Endothelial cell (in vitro differentiated cells): ENCODE data around the gene LRRC32. TPM values are rescaled to one million over a fixed set of nuclear protein-coding genes. Genes with fewer than 3 reads are reported as not detected.

ENCODE experiments used
- DNase-seq: peaks from one replicate; pipeline ENCODE4 v3.0.0; 2021; ENCODE audit warnings: low spot score
- H3K27ac Mint-ChIP-seq: one replicate; pipeline ENCODE4 v1.8.0; 2021; ENCODE audit warnings: mixed read lengths, inconsistent platforms; ENCODE audit not compliant: unreplicated experiment
- H3K27me3 Mint-ChIP-seq: one replicate; pipeline ENCODE4 v1.8.0; 2021; ENCODE audit warnings: mild to moderate bottlenecking, moderate library complexity, mixed read lengths, inconsistent platforms; ENCODE audit not compliant: unreplicated experiment
- H3K36me3 Mint-ChIP-seq: one replicate; pipeline ENCODE4 v1.8.0; 2021; ENCODE audit warnings: mild to moderate bottlenecking, low read depth, mixed read lengths, inconsistent platforms; ENCODE audit not compliant: unreplicated experiment
- H3K4me1 Mint-ChIP-seq: one replicate; pipeline ENCODE4 v1.8.0; 2021; ENCODE audit warnings: mild to moderate bottlenecking, mixed read lengths, inconsistent platforms; ENCODE audit not compliant: unreplicated experiment
- H3K4me3 Mint-ChIP-seq: one replicate; pipeline ENCODE4 v1.8.0; 2021; ENCODE audit warnings: mild to moderate bottlenecking, mixed read lengths, inconsistent platforms; ENCODE audit not compliant: unreplicated experiment
- H3K9me3 Mint-ChIP-seq: one replicate; pipeline ENCODE4 v1.8.0; 2021; ENCODE audit warnings: mixed read lengths, inconsistent platforms; ENCODE audit not compliant: unreplicated experiment
- total RNA-seq: library from RNA; stranded (reverse); fragmentation: NEBNext Ultra II Directional; extraction: Animal tissue kit (Norgen Biotek cat#: 25700); gene quantifications from one replicate; pipeline ENCODE4 v1.2.1, GENCODE V29; 2021; ENCODE audit not compliant: unreplicated experiment
- TF ChIP-seq, protein P1 (sequence below): fragments of 200-600 bp; sonication (generic); IDR thresholded peaks from one replicate; pipeline ENCODE4 v1.5.0; 2021; ENCODE audit warnings: antibody characterized with exemption; ENCODE audit not compliant: unreplicated experiment

Gene LRRC32
- total RNA-seq, 1 donor from 2014 or later, result 22.0 TPM

DNA sequence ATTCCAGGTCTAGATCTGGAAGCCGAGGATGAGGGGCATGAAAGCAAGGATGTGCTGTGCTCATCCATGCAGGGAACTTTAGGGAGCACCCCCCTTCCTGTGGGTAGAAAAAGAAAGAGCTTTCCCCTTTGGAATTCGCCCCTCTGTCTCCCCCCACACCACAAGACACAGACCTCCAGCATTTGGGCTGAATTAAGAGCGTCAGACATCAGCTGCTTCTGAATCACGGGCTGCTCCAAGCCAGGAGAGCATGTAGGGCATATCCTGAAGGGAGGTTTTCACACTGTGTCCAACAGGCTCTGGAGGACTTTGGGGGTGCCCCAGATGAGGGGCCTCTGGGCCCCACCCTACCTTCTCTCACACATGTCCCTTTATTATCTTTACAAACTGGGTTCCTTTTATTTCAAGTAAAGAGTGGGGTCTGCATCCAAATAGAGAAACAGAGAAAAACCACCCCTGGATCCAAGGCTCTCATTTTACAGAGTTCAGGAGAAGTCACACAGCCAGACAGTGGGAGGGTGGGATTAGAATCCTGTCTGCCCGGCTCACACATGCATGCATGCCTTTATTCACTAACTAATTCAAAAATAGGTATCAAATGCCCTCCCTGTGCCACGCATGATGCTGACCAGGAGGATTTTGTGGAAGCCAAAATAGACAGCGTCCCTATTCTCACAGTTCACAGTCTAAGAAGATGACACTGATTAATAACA is 52.8 kb downstream of the LRRC32 start:
- H3K4me1 Mint-ChIP-seq, result peaks cover 2% of the 10 kb centered on the region
- no peaks in the 10 kb centered on the region for H3K9me3 Mint-ChIP-seq
- no peak overlapping the region for H3K4me3 Mint-ChIP-seq
- H3K36me3 Mint-ChIP-seq, result peaks cover 3% of the 10 kb centered on the region
- no peak for DNase-seq
- TF ChIP-seq, protein P1, sequence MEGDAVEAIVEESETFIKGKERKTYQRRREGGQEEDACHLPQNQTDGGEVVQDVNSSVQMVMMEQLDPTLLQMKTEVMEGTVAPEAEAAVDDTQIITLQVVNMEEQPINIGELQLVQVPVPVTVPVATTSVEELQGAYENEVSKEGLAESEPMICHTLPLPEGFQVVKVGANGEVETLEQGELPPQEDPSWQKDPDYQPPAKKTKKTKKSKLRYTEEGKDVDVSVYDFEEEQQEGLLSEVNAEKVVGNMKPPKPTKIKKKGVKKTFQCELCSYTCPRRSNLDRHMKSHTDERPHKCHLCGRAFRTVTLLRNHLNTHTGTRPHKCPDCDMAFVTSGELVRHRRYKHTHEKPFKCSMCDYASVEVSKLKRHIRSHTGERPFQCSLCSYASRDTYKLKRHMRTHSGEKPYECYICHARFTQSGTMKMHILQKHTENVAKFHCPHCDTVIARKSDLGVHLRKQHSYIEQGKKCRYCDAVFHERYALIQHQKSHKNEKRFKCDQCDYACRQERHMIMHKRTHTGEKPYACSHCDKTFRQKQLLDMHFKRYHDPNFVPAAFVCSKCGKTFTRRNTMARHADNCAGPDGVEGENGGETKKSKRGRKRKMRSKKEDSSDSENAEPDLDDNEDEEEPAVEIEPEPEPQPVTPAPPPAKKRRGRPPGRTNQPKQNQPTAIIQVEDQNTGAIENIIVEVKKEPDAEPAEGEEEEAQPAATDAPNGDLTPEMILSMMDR, result no peak
- peaks cover 7% of the 10 kb centered on the region for H3K27me3 Mint-ChIP-seq
- no peak overlapping the region for H3K27ac Mint-ChIP-seq

DNA sequence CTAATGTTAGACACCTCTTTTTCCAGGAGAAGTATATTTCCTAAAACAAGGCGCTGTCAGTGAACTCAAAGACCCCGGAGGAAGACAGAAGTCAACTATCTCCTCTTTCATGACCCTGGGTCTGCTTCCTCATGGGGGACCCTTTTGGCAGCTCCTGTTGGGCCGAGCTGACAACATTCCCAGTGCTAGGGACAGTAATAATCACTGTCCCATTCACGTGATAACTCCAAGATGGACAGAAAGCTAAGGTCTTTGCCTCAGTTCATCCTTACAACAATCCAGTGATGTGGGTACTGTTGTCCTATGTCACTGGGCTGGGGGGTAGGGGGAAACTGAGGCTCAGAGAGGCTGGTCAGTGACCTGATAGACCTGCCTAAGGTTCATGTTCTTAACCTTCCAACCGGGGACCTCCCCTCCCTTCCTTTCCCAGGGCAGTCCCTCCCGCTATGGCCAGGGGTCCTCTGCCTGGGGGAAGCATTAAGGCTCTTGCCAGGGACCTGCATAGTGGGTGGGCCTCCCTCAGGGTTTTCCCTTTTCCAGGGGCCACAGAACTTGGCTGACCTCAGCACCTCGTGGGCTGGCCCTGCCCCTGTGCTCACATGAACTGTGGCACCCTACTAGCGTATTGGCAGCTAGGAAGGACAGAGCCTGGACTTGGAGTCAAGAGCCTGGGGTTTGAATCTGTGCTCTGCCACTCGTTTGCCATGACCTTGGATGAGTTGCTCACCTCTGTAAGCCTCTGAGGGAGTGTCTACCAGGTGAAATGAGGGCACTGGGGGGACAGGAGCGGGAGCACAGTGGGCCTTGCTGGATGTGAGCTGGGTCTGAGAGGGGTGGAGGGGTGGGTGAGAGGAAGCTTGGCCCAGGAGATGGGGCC is 53.6 kb downstream of the LRRC32 start:
- TF ChIP-seq, protein P1, result no peak
- Mint-ChIP-seq H3K27me3 (peaks cover 4% of the 10 kb centered on the region), H3K27ac (no peak overlapping the region), H3K4me3 (no peak overlapping the region), H3K9me3 (no peaks in the 10 kb centered on the region), H3K36me3 (peaks cover 3% of the 10 kb centered on the region), H3K4me1 (peaks cover 2% of the 10 kb centered on the region)
- DNase-seq, result no peak

DNA sequence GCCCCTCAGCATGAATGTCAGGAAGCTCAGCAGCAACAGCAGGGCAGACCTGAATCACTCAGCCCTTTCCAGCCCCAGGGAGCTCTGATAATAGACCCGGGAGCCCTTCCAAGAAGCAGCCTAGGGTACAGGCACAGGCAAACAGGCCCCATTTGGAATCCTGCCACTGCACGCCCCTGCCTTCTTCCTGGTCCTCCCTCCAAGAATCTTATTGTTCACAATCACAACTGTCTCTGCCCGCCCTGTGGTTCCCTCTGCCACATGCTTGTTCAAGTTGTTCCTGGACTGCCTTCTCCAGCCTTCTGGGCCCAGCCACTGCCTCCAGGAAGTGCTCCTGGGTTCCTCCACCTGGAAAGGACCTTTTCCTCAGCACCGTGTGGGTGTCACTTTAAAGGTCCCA is 54.6 kb downstream of the LRRC32 start:
- H3K27me3 Mint-ChIP-seq, result peaks cover 4% of the 10 kb centered on the region
- H3K36me3 Mint-ChIP-seq, result peaks cover 3% of the 10 kb centered on the region
- no peak overlapping the region for H3K4me3 Mint-ChIP-seq
- DNase-seq, result no peak
- H3K27ac Mint-ChIP-seq, result no peak overlapping the region
- TF ChIP-seq, protein P1, result no peak
- no peaks in the 10 kb centered on the region for H3K9me3 Mint-ChIP-seq
- peaks cover 7% of the 10 kb centered on the region for H3K4me1 Mint-ChIP-seq

DNA sequence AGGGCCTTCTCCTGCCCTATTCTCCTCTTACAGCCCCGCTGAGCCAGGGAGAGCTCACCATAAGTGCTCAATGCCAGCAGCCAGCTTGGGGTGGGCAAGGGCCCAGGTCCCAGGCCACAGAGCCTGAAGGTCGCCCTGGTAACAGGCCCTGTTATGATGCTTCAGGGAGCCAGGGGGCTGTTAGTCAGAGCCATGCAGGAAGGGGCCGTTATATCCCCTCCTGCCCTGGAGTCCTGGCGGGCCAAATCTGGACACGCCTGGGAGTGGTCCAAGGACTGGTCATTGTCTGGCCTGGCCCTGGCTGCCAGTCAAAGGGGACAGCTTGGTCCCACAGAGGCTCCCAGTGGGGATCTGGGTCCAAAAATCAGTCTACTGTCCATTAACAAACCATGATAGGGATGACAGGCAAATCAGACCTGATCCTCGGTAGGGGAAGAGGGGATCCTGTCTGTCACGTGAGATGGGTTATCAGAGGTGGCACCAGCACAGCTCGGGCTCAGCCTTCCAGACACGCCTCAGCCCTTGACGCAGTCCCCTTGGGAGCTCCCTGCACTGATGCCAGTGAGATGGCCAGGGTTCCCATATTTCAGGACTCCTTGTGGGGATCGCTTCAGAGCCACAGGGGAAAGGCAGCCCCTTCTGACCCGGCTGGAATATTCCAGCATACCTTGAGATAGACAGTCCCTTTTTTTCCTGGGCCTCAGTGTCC is 55.9 kb downstream of the LRRC32 start:
- Mint-ChIP-seq H3K4me1 (peaks cover 16% of the 10 kb centered on the region), H3K9me3 (no peaks in the 10 kb centered on the region), H3K4me3 (no peak overlapping the region), H3K27ac (no peak overlapping the region), H3K27me3 (peaks cover 4% of the 10 kb centered on the region), H3K36me3 (peaks cover 3% of the 10 kb centered on the region)
- DNase-seq, result no peak
- TF ChIP-seq, protein P1, result no peak
